ENCODE measurements around the gene ZNF599.

The ZNF599 gene

DNA sequence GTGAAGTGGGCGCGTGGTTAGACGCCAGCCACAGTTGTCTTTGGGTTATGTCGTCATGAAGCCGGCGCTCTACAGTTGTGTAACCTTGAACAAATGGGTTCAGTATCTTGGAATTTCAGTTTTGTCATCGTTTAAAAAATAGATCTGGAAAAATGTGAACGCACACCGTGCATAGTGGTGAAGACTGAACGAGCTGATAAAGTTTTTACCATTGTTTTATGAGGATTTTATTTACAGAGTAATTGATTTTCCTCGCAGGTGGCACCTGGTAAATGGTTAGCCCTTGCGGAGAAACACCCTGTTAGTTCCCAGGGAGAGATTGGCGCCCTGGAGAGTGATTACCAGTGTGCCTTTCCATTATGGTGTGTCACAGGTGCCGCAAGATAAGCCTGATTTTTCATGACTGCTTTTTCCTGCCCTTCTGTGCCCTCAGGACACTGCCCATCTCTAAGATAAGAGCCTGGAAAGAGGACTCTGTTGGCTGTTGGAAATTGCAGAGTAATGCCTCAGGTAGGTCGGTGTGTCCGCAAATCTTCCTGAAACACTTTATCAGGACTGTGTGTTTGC lies 38.4 kb downstream of the ZNF599 start:
- DNase-seq: no peak

DNA sequence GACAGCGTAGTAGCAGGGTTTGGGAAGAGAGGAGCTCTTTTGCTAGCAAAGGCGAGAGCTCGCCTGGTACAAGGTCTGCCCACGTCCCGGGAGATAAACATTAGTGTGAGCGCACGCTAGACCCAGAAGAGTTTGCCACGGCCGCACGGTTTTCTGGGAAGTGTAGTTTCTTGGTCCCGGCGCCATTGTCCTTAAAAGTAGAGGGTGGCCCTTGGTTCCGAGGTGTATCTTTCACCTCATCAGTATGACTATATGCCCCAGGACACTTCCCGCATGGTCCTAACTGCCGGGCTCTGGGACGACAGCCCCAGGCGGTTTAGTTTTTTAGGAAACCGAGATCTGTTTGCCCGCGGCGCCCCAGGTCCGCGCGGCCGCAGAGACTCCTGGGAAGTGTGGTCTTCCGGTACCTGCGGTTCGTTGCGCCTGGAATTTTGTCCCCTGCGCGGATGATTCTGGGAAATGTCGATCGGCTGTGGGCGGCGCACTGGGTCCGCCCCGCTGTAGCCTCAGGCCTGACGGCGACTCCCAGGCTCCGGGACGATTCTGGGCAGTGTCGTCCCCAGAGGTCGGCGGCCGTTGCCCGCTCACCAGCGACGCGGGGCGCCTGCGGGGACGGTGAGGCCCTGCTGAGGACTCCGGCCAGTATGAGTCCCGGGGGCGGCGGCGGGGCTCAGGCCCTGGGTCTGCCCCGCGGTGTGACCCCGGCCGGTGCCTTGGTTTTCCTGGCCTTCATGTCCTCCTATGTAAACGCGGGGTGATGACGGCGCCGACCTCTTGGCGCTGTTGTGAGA lies 39.1 kb downstream of the ZNF599 start, which contains the start of gene ZNF181:
TSS of gene ZNF181 (plus strand) at position 498 of the 791 bp plus-strand sequence. CDS start 795 bp downstream, outside the sequence.
- peak; percentile 92 for DNase-seq

DNA sequence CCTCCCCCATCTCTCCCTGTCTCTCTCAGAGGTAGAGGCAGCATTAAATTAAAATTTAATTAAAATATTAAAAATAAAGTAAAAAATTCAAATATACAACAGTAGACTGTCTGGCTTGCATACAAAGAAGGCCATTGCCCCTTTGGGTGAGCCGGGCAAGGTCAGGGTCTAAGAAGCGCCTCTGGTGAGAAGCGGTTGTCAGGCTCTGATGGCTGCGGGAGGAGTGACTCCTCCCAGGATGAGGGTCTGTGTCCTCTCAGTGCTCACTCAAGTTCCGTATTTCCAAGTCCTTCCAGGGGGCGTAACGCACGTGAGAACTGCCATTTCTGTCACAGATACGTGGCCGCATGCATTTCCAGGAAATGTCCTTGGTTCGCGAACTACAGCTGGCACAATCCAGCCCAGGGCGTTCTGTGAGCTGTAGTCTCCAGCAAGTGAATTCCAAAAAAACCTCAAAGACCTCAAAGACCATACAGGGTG lies 39.7 kb downstream of the ZNF599 start:
- DNase-seq: peak; percentile 61

GRCh38 chr19:34732612-34733211 lies 40.3 kb downstream of the ZNF599 start:
- DNase-seq: no peak

GRCh38 chr19:34731964-34732363 lies 41.1 kb downstream of the ZNF599 start:
- no peak for DNase-seq

GRCh38 chr19:34731019-34731829 lies 41.8 kb downstream of the ZNF599 start:
- DNase-seq: no peak

DNA sequence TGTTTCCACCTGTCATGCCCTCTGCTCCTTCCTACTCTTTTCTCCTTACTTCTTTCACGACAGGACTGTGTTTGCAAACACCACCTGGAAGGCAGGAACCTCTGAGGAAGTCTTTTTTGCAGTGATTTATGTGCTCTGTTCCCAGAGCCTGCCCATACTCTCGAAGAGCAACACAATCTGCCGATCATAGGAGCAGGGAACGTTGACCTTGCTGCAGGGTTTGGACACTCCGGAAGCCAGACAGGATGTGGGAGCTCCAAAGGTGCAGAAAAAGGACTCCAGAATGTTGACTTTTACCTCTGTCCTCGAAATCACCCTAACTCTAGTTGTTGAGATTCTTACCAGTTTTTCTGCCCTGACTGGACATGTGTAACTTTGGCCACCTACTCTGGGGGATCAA lies 47.6 kb downstream of the ZNF599 start:
- no peak for DNase-seq

GRCh38 chr19:34722353-34722752 lies 50.7 kb downstream of the ZNF599 start:
- DNase-seq: no peak

GRCh38 chr19:34715357-34715756 lies 57.7 kb downstream of the ZNF599 start:
- no peak for DNase-seq

GRCh38 chr19:34713262-34713637 lies 59.8 kb downstream of the ZNF599 start:
- no peak for DNase-seq

DNA sequence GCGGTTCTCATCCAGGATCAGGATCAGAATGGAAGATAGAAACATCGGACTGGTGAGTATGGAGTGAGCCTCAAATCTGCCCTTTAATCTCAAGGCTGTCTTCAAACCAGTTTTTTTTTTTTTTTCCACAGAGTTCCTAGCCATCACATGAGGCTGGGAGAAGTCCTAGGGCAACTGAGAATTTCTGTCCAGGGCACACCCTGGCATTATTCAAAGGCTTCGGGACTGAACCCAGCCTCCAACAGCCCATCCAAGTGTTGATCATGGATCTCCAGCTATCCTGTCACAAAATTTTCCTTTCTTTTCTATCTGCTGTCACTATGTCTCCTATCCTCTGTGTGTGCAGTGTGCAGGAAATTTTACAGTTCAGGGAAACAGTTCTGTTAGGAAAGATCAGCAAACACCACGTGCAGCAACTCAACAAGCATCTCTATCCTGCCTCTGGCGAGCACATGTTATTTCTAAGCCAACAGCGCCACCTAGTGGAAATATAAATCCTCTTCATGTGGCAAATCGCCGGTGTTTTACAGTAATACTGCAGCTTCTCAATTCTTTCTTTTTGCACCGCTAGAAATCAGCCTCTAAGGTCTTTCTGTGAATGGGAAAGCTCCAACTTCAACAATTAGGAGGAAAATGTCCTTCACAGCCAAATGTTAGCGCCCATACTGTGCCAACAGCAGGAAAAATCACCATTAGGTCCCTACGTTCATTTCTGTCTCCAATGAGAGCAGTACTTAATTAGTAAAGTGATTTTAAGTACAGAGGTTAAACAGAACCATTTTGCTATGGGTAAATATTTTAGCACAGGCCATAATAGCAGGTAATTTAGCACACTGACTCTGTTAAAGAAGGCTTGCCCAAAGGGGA lies 60.4 kb downstream of the ZNF599 start:
- DNase-seq: peak; percentile 21

GRCh38 chr19:34711890-34712289 lies 61.1 kb downstream of the ZNF599 start:
- DNase-seq: no peak
